Loucy (cell line): Measurements from ENCODE around the gene KRTAP10-10.

Source experiments
- CTCF ChIP-seq: fragments of 200-600 bp; sonication (generic); conservative IDR thresholded peaks from 2 replicates; pipeline ENCODE4 v1.5.1; 2014; ENCODE audit warnings: mild to moderate bottlenecking, antibody characterized with exemption, low read length
- EZH2phosphoT487 ChIP-seq: fragments of 200-600 bp; IDR thresholded peaks from 2 replicates; pipeline ENCODE4 v1.6.1; 2018; ENCODE audit warnings: antibody characterized with exemption, mild to moderate bottlenecking, moderate library complexity, borderline replicate concordance

GRCh38 chr21:44653656-44654575 is 16.8 kb downstream of the KRTAP10-10 start:
- TF ChIP-seq CTCF (no peak), EZH2phosphoT487 (no peak)
